Fibroblast of lung (primary cell): ENCODE data around the gene BFSP2. TPM values are rescaled to one million over a fixed set of nuclear protein-coding genes. Genes with fewer than 3 reads are reported as not detected.

ENCODE experiments used
- DNase-seq, 2 donors: peaks; one replicate each; pipeline versions ENCODE4 v3.0.0 to v3.0.0-alpha.2; 2010; ENCODE audit warnings: low read depth in 2 of 2
- H2AFZ ChIP-seq: 2 replicates; pipeline ENCODE4 v1.5.1; 2012; ENCODE audit warnings: low read length, control low read depth, inconsistent platforms
- H3K27ac ChIP-seq: 2 replicates; pipeline ENCODE4 v1.5.1; 2011; ENCODE audit warnings: low read length, control low read depth; ENCODE audit not compliant: insufficient read depth
- H3K27me3 ChIP-seq: 2 replicates; pipeline ENCODE4 v1.5.1; 2011; ENCODE audit warnings: mild to moderate bottlenecking, low read length; ENCODE audit not compliant: control insufficient read depth, insufficient read depth
- H3K36me3 ChIP-seq: 2 replicates; pipeline ENCODE4 v1.5.1; 2011; ENCODE audit warnings: low read length; ENCODE audit not compliant: control insufficient read depth, insufficient read depth
- H3K4me1 ChIP-seq: 2 replicates; pipeline ENCODE4 v1.5.1; 2011; ENCODE audit warnings: low read length; ENCODE audit not compliant: control insufficient read depth, insufficient read depth; ENCODE audit errors: extremely low read depth
- H3K4me2 ChIP-seq: 2 replicates; pipeline ENCODE4 v1.5.1; 2011; ENCODE audit warnings: low read length, control low read depth; ENCODE audit not compliant: insufficient read depth; ENCODE audit errors: extremely low read depth
- H3K4me3 ChIP-seq, 4 experiments: fragments of 200-600 bp in 1 of 4; sonication (generic) in 1 of 4; replicated peaks in 1 of 4; 2 replicates each; pipeline ENCODE4 v1.5.1; 2011 to 2016; ENCODE audit warnings: low read length in 4 of 4, low read depth in 3 of 4, mild to moderate bottlenecking in 3 of 4, control low read depth in 2 of 4, inconsistent platforms in 1 of 4, mixed read lengths in 1 of 4; ENCODE audit not compliant: insufficient read depth in 1 of 4; ENCODE audit errors: control extremely low read depth in 1 of 4
- H3K79me2 ChIP-seq: 2 replicates; pipeline ENCODE4 v1.5.1; 2012; ENCODE audit warnings: mild to moderate bottlenecking, low read length, inconsistent platforms; ENCODE audit not compliant: control insufficient read depth, insufficient read depth
- H3K9ac ChIP-seq: 2 replicates; pipeline ENCODE4 v1.5.1; 2011; ENCODE audit warnings: mild to moderate bottlenecking, low read length, control low read depth; ENCODE audit not compliant: insufficient read depth
- H3K9me3 ChIP-seq: 2 replicates; pipeline ENCODE4 v1.5.1; 2012; ENCODE audit warnings: low read depth, low read length; ENCODE audit not compliant: control insufficient read depth, insufficient read depth
- H4K20me1 ChIP-seq: 2 replicates; pipeline ENCODE4 v1.5.1; 2011; ENCODE audit warnings: low read length; ENCODE audit not compliant: control insufficient read depth, insufficient read depth; ENCODE audit errors: extremely low read depth
- CTCF ChIP-seq, 2 donors: IDR thresholded peaks in 1 of 2; conservative IDR thresholded peaks in 1 of 2; 1 replicate in 1 of 2; 2 replicates in 1 of 2; pipeline ENCODE4 v1.5.1; 2011 to 2012; ENCODE audit warnings: low read length in 2 of 2, control low read depth in 1 of 2, inconsistent platforms in 1 of 2, low read depth in 1 of 2, mild to moderate bottlenecking in 1 of 2
- EZH2 ChIP-seq: IDR thresholded peaks from 2 replicates; pipeline ENCODE4 v1.5.1; 2012; ENCODE audit warnings: low read length, control low read depth, mild to moderate bottlenecking; ENCODE audit errors: missing control alignments
- polyA minus RNA-seq: library from RNA; depleted of rRNA, polyadenylated mRNA; stranded (reverse); fragments of >200 nt; gene quantifications from 2 replicates; pipeline ENCODE4 v1.2.3, GENCODE V29; 2011; ENCODE audit warnings: low replicate concordance
- polyA plus RNA-seq, 2 donors: library from polyadenylated mRNA; depleted of rRNA in 1 of 2; stranded (reverse) in 1 of 2; unstranded in 1 of 2; fragments of >200 nt; gene quantifications; 2 replicates each; pipeline ENCODE4 v1.2.1, GENCODE V29; 2011 to 2012; ENCODE audit warnings: missing spikeins in 1 of 2
- total RNA-seq: library from RNA; depleted of rRNA; stranded (reverse); fragments of >200 nt; gene quantifications from 2 replicates; pipeline ENCODE4 v1.2.1, GENCODE V29; 2014

Gene BFSP2
- total RNA-seq (not detected in 2 replicates), polyA plus RNA-seq (not detected in 2 replicates), polyA minus RNA-seq (not detected in 2 replicates)
- polyA plus RNA-seq (2012): not detected in 2 replicates

- Histone ChIP-seq H2AFZ (no peak within 1 kb of the TSS), H3K27ac (no peak within 1 kb of the TSS)
Measured at GRCh38 chr3:133400006-133400515, at the start of gene BFSP2. BFSP2 (plus strand) TSS chr3:133400056; CDS start chr3:133400084, 28 bp downstream.

GRCh38 chr3:133354721-133355120 lies 45.1 kb upstream of the BFSP2 start:
- no peak overlapping the region for H3K4me2 ChIP-seq
- no peak overlapping the region for H3K9ac ChIP-seq
- no peaks in the 10 kb centered on the region for H3K4me1 ChIP-seq
- H3K4me3 ChIP-seq: no peak overlapping the region
- no peaks in the 10 kb centered on the region for H3K79me2 ChIP-seq
- H3K27me3 ChIP-seq: no peaks in the 10 kb centered on the region
- no peaks in the 10 kb centered on the region for H3K36me3 ChIP-seq
- H2AFZ ChIP-seq: no peak overlapping the region
- no peaks in the 10 kb centered on the region for H3K9me3 ChIP-seq
- H4K20me1 ChIP-seq: no peaks in the 10 kb centered on the region
- no peak for TF ChIP-seq EZH2
- no peak for TF ChIP-seq CTCF (conservative IDR thresholded peaks at IDR 0.05 in 1 of 2, IDR thresholded peaks at IDR 0.05 in 1 of 2; ENCODE audit: low read depth in 1 of 2, low read length in 2 of 2)
- no peak for DNase-seq
- no peak overlapping the region for H3K27ac ChIP-seq

More at GRCh38 chr3:133400006-133400515, at the start of gene BFSP2:
- TF ChIP-seq EZH2: no peak
- no peaks in the 10 kb centered on the region for H4K20me1 ChIP-seq
- H3K4me3 ChIP-seq: no peak within 1 kb of the TSS
- H3K4me1 ChIP-seq: no peaks in the 10 kb centered on the region
- no peaks in the 10 kb centered on the region for H3K9me3 ChIP-seq
- no peak within 1 kb of the TSS for H3K4me2 ChIP-seq
- H3K36me3 ChIP-seq: no peaks in the 10 kb centered on the region
- H3K9ac ChIP-seq: no peak within 1 kb of the TSS
- H3K27me3 ChIP-seq: no peaks in the 10 kb centered on the region
- no peak for DNase-seq
- no peaks in the 10 kb centered on the region for H3K79me2 ChIP-seq

GRCh38 chr3:133360476-133360875 lies 39.4 kb upstream of the BFSP2 start:
- Histone ChIP-seq H3K4me1 (no peaks in the 10 kb centered on the region), H3K27me3 (no peaks in the 10 kb centered on the region), H3K79me2 (no peaks in the 10 kb centered on the region), H3K4me2 (no peak overlapping the region), H3K9ac (no peak overlapping the region), H3K4me3 (no peak overlapping the region), H3K9me3 (no peaks in the 10 kb centered on the region), H2AFZ (no peak overlapping the region), H4K20me1 (no peaks in the 10 kb centered on the region), H3K27ac (no peak overlapping the region), H3K36me3 (no peaks in the 10 kb centered on the region)
- DNase-seq: no peak
- TF ChIP-seq CTCF (conservative IDR thresholded peaks at IDR 0.05 in 1 of 2, IDR thresholded peaks at IDR 0.05 in 1 of 2; ENCODE audit: low read depth in 1 of 2, low read length in 2 of 2): no peak
- TF ChIP-seq EZH2: no peak
